ENCODE data around the gene SMYD5. TPM values are rescaled to one million over a fixed set of nuclear protein-coding genes. Genes with fewer than 3 reads are reported as not detected.
A peak's percentile ranks its signal among the peaks of the same experiment; 100 is the strongest.
"Not testable (repeated sequence)": the region's sequence is repeated elsewhere in the genome, so short reads cannot be mapped to it uniquely, and the experiment has no call there.

SMYD5 gene
- 10.1 TPM for total RNA-seq

GRCh38 chr2:73214120-73215035 lies at the start of gene SMYD5:
SMYD5 (plus strand) TSS chr2:73214245; CDS start chr2:73214267, 22 bp downstream.
- H3K27me3 ChIP-seq, result no peaks in the 10 kb centered on the region
- H3K4me1 ChIP-seq, result peaks cover 0 to 20% of the 10 kb centered on the region in 2 donors
- peak; percentile 40 to 92 for DNase-seq (ENCODE audit: low spot score in 2 of 2)
- H3K36me3 ChIP-seq, result peaks cover 0 to 3% of the 10 kb centered on the region in 2 donors
- H3K27ac ChIP-seq, result peak within 1 kb of the TSS; percentile 81 to 83
- peak within 1 kb of the TSS; percentile 79 to 84 for H3K4me3 ChIP-seq
- TF ChIP-seq CTCF (IDR thresholded peaks at IDR 0.05), result no peak
- intact Hi-C loops (cut with DNase I), result loop anchor here (1.0 to 10.0 kb wide), 6 partner anchors 20 to 390 kb away; partner anchors contain the start of genes CCT7, EXOC6B, RAB11FIP5 and SFXN5
- H3K9me3 ChIP-seq, result no peaks in the 10 kb centered on the region

DNA sequence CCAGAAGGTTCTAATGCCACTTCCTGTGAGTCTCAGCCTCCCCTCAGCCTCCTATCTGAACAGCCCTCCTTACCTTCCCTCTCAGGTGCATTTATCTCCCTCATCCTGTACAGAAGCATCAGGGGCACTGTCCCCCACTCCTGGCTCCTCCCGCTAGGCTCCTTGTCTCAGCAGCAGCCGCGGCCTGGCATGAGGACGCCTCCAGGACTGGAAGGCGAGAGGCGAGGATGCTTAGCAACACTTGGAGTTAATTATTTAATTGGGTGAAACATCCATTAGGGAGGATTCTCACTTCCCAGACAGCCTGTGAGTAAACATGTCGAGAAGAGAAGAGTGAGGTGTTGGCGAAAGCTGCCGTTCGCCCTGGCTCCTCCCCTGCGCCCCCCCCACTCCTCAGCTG lies 48.1 kb upstream of the SMYD5 start:
- H3K9me3 ChIP-seq; H3K36me3 ChIP-seq; intact Hi-C loops (cut with DNase I); H3K4me3 ChIP-seq; DNase-seq (ENCODE audit: low spot score in 2 of 2); H3K27ac ChIP-seq; H3K27me3 ChIP-seq; H3K4me1 ChIP-seq: not testable (repeated sequence)

GRCh38 chr2:73166813-73167212 lies 47.2 kb upstream of the SMYD5 start:
- H3K36me3 ChIP-seq; H3K9me3 ChIP-seq; H3K4me1 ChIP-seq; intact Hi-C loops (cut with DNase I); H3K27me3 ChIP-seq; DNase-seq (ENCODE audit: low spot score in 2 of 2); H3K27ac ChIP-seq; H3K4me3 ChIP-seq: not testable (repeated sequence)

DNA sequence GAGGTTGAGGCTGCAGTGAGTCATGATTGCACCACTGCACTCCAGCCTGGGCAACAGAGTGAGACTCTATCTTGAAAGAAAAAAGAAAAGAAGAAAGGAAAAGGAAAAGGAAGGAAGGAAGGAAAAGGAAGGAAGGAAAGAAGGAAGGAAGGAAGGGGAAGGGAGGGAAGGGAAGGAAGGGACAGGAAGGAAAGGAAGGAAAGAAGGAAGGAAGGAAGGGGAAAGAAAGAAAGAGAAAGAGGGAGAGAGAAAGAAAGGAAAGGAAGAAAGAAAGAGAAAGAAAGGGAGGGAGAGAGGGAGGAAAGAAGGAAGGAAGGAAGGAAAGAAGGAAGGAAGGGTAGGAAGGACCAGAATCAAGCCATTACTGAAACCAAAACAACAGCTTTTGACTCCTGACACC lies 45.7 kb upstream of the SMYD5 start:
- H3K27ac ChIP-seq; H3K27me3 ChIP-seq; H3K4me1 ChIP-seq; intact Hi-C loops (cut with DNase I); H3K9me3 ChIP-seq; DNase-seq (ENCODE audit: low spot score in 2 of 2); H3K36me3 ChIP-seq; H3K4me3 ChIP-seq: not testable (repeated sequence)

DNA sequence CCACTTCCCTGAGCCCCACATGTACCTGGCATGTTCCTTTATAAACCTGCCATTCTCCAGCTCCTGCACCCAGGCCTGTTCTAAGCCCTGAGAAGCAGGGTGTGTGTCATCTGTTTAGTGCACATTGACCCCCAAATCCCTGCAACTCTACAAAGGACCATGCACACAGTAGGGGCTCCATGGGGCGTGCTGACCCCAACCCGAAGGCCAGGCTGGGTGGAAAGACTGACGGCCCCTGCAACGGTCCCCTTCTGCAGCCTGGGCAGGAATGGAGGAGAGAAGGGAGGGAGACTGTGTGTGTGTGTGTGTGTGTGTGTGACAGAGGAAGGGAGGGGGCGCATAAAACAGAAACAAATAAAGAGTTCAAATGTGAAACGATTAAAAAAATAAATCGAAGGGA lies 43.7 kb upstream of the SMYD5 start:
- not testable (repeated sequence) for H3K27me3 ChIP-seq; H3K27ac ChIP-seq; H3K4me3 ChIP-seq; H3K4me1 ChIP-seq; H3K9me3 ChIP-seq; DNase-seq (ENCODE audit: low spot score in 2 of 2); H3K36me3 ChIP-seq
- intact Hi-C loops (cut with DNase I), result loop anchor here (10.0 kb wide), 1 partner anchor 396 kb away; no protein-coding TSS in a partner anchor

DNA sequence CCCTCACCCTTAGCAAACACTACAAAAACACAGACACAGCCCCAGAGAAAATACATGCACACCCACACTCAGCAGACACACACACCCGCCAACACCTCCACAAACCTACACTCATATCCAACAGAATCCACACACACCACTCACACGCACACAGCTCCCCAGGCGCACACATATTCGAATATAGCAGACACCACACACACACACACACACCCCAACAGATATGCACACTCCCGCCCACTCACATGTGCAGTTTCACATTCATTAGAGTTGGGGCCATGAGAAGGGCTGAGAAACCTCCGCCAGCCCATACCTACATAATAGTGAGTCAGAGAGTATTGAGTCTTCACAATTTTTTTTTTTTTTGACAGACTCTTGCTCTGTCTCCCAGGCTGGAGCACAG lies 41.1 kb upstream of the SMYD5 start:
- Histone ChIP-seq H3K27me3 (no peaks in the 10 kb centered on the region), H3K4me1 (peaks cover 9 to 19% of the 10 kb centered on the region in 2 donors), H3K27ac (no peak overlapping the region), H3K36me3 (no peaks in the 10 kb centered on the region), H3K9me3 (no peaks in the 10 kb centered on the region), H3K4me3 (no peak overlapping the region)
- DNase-seq (ENCODE audit: low spot score in 2 of 2), result no peak
- no peak for TF ChIP-seq CTCF (IDR thresholded peaks at IDR 0.05)
- intact Hi-C loops (cut with DNase I), result loop anchor here (10.0 kb wide), 1 partner anchor 398 kb away; no protein-coding TSS in a partner anchor

- no peaks in the 10 kb centered on the region for H3K36me3 ChIP-seq
- H3K9me3 ChIP-seq, result no peaks in the 10 kb centered on the region
- intact Hi-C loops (cut with DNase I), result loop anchor here (10.0 kb wide), 1 partner anchor 399 kb away; no protein-coding TSS in a partner anchor
- TF ChIP-seq CTCF (IDR thresholded peaks at IDR 0.05), result no peak
- H3K27ac ChIP-seq, result no peak overlapping the region
- H3K4me1 ChIP-seq, result peaks cover 9 to 19% of the 10 kb centered on the region in 2 donors
- H3K27me3 ChIP-seq, result no peaks in the 10 kb centered on the region
- no peak overlapping the region for H3K4me3 ChIP-seq
- DNase-seq (ENCODE audit: low spot score in 2 of 2), result no peak
Measured at GRCh38 chr2:73173781-73174180, 40.3 kb upstream of the SMYD5 start.
